H1 (cell line): ENCODE results near the gene FKRP. TPM values are rescaled to one million over a fixed set of nuclear protein-coding genes. Genes with fewer than 3 reads are reported as not detected.

Experiments
- CTCF ChIA-PET: fragments of 300-600 bp; sonication (Branson Sonifier 250); formaldehyde crosslinking; loops from one replicate; lab custom pipeline; 2021; ENCODE audit not compliant: partially characterized antibody; lab: Charles Lee
- POLR2A ChIA-PET: fragments of 300-600 bp; sonication (Branson Sonifier 250); formaldehyde crosslinking; loops from one replicate; lab custom pipeline; 2021; ENCODE audit warnings: inconsistent platforms; ENCODE audit not compliant: partially characterized antibody; lab: Charles Lee
- DNase-seq, 2 experiments: peaks; one replicate each; pipeline versions ENCODE4 v3.0.0 to v3.0.0-alpha.2; 2010 to 2022; ENCODE audit warnings: low spot score in 2 of 2, low read depth in 1 of 2, mixed read lengths in 1 of 2
- FAIRE-seq: peaks from 2 replicates; lab custom pipeline; 2011; peaks lifted over from hg19 to GRCh38; lab: Jason Lieb, UNC
- H2AFZ ChIP-seq: 2 replicates; pipeline ENCODE4 v1.8.1; 2012; ENCODE audit warnings: low read length, inconsistent platforms
- H2AK5ac ChIP-seq: 2 replicates; pipeline ENCODE4 v1.6.1; 2013; ENCODE audit warnings: low read depth, low read length
- H2BK120ac ChIP-seq: replicated peaks from 2 replicates; pipeline ENCODE3; 2013; ENCODE audit warnings: low read depth, low read length, inconsistent platforms
- H2BK12ac ChIP-seq: 2 replicates; pipeline ENCODE4 v1.6.1; 2013; ENCODE audit warnings: low read depth, low read length
- H2BK15ac ChIP-seq: 2 replicates; pipeline ENCODE4 v1.6.1; 2013; ENCODE audit warnings: low read length
- H2BK20ac ChIP-seq: 2 replicates; pipeline ENCODE4 v1.6.1; 2013; ENCODE audit warnings: low read length
- H2BK5ac ChIP-seq: 2 replicates; pipeline ENCODE4 v1.6.1; 2013; ENCODE audit warnings: low read depth, low read length
- H3K14ac ChIP-seq: 2 replicates; pipeline ENCODE4 v1.6.1; 2013; ENCODE audit warnings: inconsistent platforms; ENCODE audit not compliant: insufficient read length
- H3K18ac ChIP-seq: 2 replicates; pipeline ENCODE4 v1.6.1; 2013; ENCODE audit warnings: low read length; ENCODE audit errors: extremely low read depth
- H3K23ac ChIP-seq: 2 replicates; pipeline ENCODE4 v1.6.1; 2013; ENCODE audit warnings: inconsistent platforms; ENCODE audit not compliant: insufficient read length
- H3K23me2 ChIP-seq: 2 replicates; pipeline ENCODE4 v1.6.1; 2013; ENCODE audit warnings: low read depth, low read length
- H3K27ac ChIP-seq: 2 replicates; pipeline ENCODE4 v1.6.1; 2011; ENCODE audit warnings: low read depth, low read length, inconsistent platforms
- H3K27me3 ChIP-seq, 4 experiments: replicated peaks in 1 of 4; 1 replicate in 1 of 4; 2 replicates in 3 of 4; pipeline versions ENCODE4 v1.6.1 to v1.8.1; 2011 to 2013; ENCODE audit warnings: low read length in 3 of 4, mild to moderate bottlenecking in 3 of 4, inconsistent platforms in 2 of 4, mixed read lengths in 2 of 4, moderate library complexity in 1 of 4; ENCODE audit not compliant: control insufficient read depth in 3 of 4, insufficient read depth in 3 of 4; ENCODE audit errors: extremely low read depth in 1 of 4
- H3K36me3 ChIP-seq, 4 experiments: 2 replicates each; pipeline versions ENCODE4 v1.6.1 to v1.8.1; 2011 to 2013; ENCODE audit warnings: mild to moderate bottlenecking in 4 of 4, low read length in 3 of 4, moderate library complexity in 2 of 4, control low read depth in 1 of 4, inconsistent platforms in 1 of 4; ENCODE audit not compliant: insufficient read depth in 4 of 4, control insufficient read depth in 2 of 4
- H3K4ac ChIP-seq: replicated peaks from 2 replicates; pipeline ENCODE3; 2013; ENCODE audit warnings: low read length, low read depth, mixed read lengths, inconsistent platforms; ENCODE audit not compliant: insufficient read length
- H3K4me1 ChIP-seq, 4 experiments: replicated peaks in 1 of 4; 1 replicate in 1 of 4; 2 replicates in 3 of 4; pipeline versions ENCODE4 v1.6.1 to v1.8.1; 2011 to 2013; ENCODE audit warnings: low read length in 3 of 4, inconsistent platforms in 2 of 4, mixed read lengths in 1 of 4; ENCODE audit not compliant: insufficient read depth in 4 of 4, control insufficient read depth in 3 of 4
- H3K4me2 ChIP-seq, 2 experiments: 2 replicates each; pipeline versions ENCODE4 v1.6.1 to v1.8.1; 2011 to 2013; ENCODE audit warnings: low read depth in 2 of 2, low read length in 2 of 2, control low read depth in 1 of 2, inconsistent platforms in 1 of 2, mild to moderate bottlenecking in 1 of 2; ENCODE audit not compliant: insufficient read depth in 1 of 2
- H3K4me3 ChIP-seq, 4 experiments: fragments of 200-600, 300-600 bp in 1 of 4; sonication (generic), shearing (Covaris generic), sonication (Bioruptor Twin) in 1 of 4; 2 replicates each; pipeline versions ENCODE4 v1.5.1 to v1.8.1; 2011 to 2016; ENCODE audit warnings: low read length in 4 of 4, low read depth in 3 of 4, control low read depth in 2 of 4, inconsistent platforms in 2 of 4, mild to moderate bottlenecking in 2 of 4, mixed read lengths in 1 of 4, moderate library complexity in 1 of 4; ENCODE audit not compliant: insufficient read depth in 2 of 4; ENCODE audit errors: extremely low read depth in 1 of 4
- H3K56ac ChIP-seq: replicated peaks from 2 replicates; pipeline ENCODE3; 2013; ENCODE audit warnings: low read depth, mild to moderate bottlenecking, mixed read lengths, low read length, inconsistent platforms; ENCODE audit not compliant: insufficient read length
- H3K79me1 ChIP-seq: 2 replicates; pipeline ENCODE4 v1.6.1; 2013; ENCODE audit warnings: low read depth, low read length, control low read depth
- H3K79me2 ChIP-seq, 2 experiments: 2 replicates each; pipeline versions ENCODE4 v1.6.1 to v1.8.1; 2012 to 2013; ENCODE audit warnings: low read length in 2 of 2, mild to moderate bottlenecking in 2 of 2, inconsistent platforms in 1 of 2; ENCODE audit not compliant: insufficient read depth in 2 of 2, control insufficient read depth in 1 of 2
- H3K9ac ChIP-seq, 4 experiments: replicated peaks in 1 of 4; 1 replicate in 1 of 4; 2 replicates in 3 of 4; pipeline versions ENCODE4 v1.6.1 to v1.8.1; 2011 to 2013; ENCODE audit warnings: low read depth in 3 of 4, low read length in 3 of 4, control low read depth in 2 of 4, mild to moderate bottlenecking in 2 of 4, moderate library complexity in 2 of 4, inconsistent platforms in 1 of 4; ENCODE audit errors: extremely low read depth in 1 of 4
- H3K9me3 ChIP-seq, 2 experiments: 2 replicates each; pipeline versions ENCODE4 v1.6.1 to v1.8.1; 2012 to 2013; ENCODE audit warnings: mild to moderate bottlenecking in 2 of 2, moderate library complexity in 2 of 2, control low read depth in 1 of 2, inconsistent platforms in 1 of 2, low read depth in 1 of 2, low read length in 1 of 2, mixed read lengths in 1 of 2; ENCODE audit not compliant: insufficient read depth in 2 of 2
- H4K20me1 ChIP-seq, 2 experiments: replicated peaks in 1 of 2; 2 replicates each; pipeline versions ENCODE3 to v1.8.1; 2011 to 2013; ENCODE audit warnings: inconsistent platforms in 2 of 2, low read length in 2 of 2, mild to moderate bottlenecking in 1 of 2; ENCODE audit not compliant: insufficient read depth in 2 of 2, control insufficient read depth in 1 of 2
- H4K5ac ChIP-seq: 2 replicates; pipeline ENCODE4 v1.6.1; 2013; ENCODE audit warnings: low read length, low read depth, mixed read lengths, inconsistent platforms; ENCODE audit not compliant: insufficient read length
- H4K8ac ChIP-seq: 2 replicates; pipeline ENCODE4 v1.8.0; 2013; ENCODE audit warnings: mild to moderate bottlenecking, moderate library complexity, low read length, inconsistent platforms; ENCODE audit not compliant: insufficient read depth; ENCODE audit errors: extremely low read depth
- H4K91ac ChIP-seq: replicated peaks from 2 replicates; pipeline ENCODE3; 2013; ENCODE audit warnings: low read length, mixed read lengths, inconsistent platforms; ENCODE audit not compliant: insufficient read length
- BCL11A ChIP-seq, 2 experiments: IDR thresholded peaks; one replicate each; pipeline ENCODE4 v1.6.1; 2011; ENCODE audit warnings: low read depth in 2 of 2, low read length in 2 of 2, mild to moderate bottlenecking in 2 of 2
- CBX5 ChIP-seq: fragments of 300-800, 300-1000 bp; sonication (generic); IDR thresholded peaks from 2 replicates; pipeline ENCODE4 v1.7.1; 2016; ENCODE audit warnings: antibody characterized with exemption, low read length, low read depth
- TBP ChIP-seq: IDR thresholded peaks from 2 replicates; pipeline ENCODE4 v1.6.1; 2011; ENCODE audit warnings: low read depth, low read length, improper control_type of control experiment
- TCF12 ChIP-seq: IDR thresholded peaks from 2 replicates; pipeline ENCODE4 v1.6.1; 2011; ENCODE audit warnings: low read depth, mild to moderate bottlenecking, low read length
- ZNF274 ChIP-seq: IDR thresholded peaks from 2 replicates; pipeline ENCODE4 v1.7.0; 2012; ENCODE audit warnings: low read length, borderline replicate concordance; ENCODE audit errors: extremely low read depth
- WGBS, 2 experiments: shearing (Covaris generic) in 1 of 2; methylation state at CpG; one replicate each; pipeline versions ENCODE4 v1.1.6 to v1.1.7; 2013 to 2015; ENCODE audit warnings: low lambda C conversion rate in 2 of 2, mixed read lengths in 2 of 2, inconsistent platforms in 1 of 2, low coverage in 1 of 2, missing lambda C conversion rate in 1 of 2; ENCODE audit not compliant: insufficient replicate concordance in 2 of 2, insufficient coverage in 1 of 2, insufficient read length in 1 of 2; ENCODE audit errors: extremely low coverage in 1 of 2, missing lambda C conversion rate in 1 of 2; 5-methylcytosine and 5-hydroxymethylcytosine counted together
- polyA plus RNA-seq, 7 experiments: library from polyadenylated mRNA; depleted of rRNA in 3 of 7; stranded (reverse) in 5 of 7; unstranded in 2 of 7; fragments of >200 nt in 5 of 7; fragments of 200-250 nt in 2 of 7; gene quantifications; 1 replicate in 5 of 7; 2 replicates in 1 of 7; 4 replicates in 1 of 7; pipeline versions ENCODE4 v1.2.1 to v1.2.3, GENCODE V29; 2011 to 2013; ENCODE audit warnings: missing spikeins in 2 of 7, mixed read lengths in 2 of 7
- total RNA-seq: library from RNA; stranded (reverse); fragmentation: NEBNext Ultra II Directional; extraction: Animal tissue kit (Norgen Biotek cat#: 25700); gene quantifications from 2 replicates; pipeline ENCODE4 v1.2.1, GENCODE V29; 2021
- TF ChIP-seq, protein P1 (sequence below): IDR thresholded peaks from 2 replicates; pipeline ENCODE4 v1.6.1; 2012; ENCODE audit warnings: inconsistent platforms

FKRP gene
- total and polyA plus RNA-seq, 2 of the 8 experiments (the other 6 are each of a cell fraction or from before 2014, with no cell fraction given), result 17.1 to 24.4 TPM

DNA sequence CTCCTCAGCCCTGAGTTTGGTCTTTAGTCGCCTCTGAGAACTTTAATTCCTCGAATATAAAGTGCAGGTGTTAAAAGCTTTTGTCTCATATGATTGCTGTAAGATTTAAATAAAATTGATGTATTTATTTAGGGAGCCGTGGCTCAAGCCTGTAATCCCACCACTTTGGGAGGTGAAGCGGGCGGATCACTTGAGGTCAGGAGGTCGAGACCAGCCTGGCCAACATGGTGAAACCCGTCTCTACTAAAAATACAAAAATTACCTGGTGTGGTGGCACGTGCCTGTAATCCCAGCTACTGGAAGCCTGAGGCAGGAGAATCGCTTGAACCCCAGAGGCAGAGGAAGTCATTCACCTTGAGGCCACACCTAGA, 43.1 kb downstream of the FKRP start:
- Histone ChIP-seq H2BK5ac (no peak overlapping the region; the same call in 1 of the 2 replicates), H3K27me3 (no peaks in the 10 kb centered on the region; a peak in 1 of 7 replicates), H3K79me2 (peaks cover 29 to 44% of the 10 kb centered on the region in 2 experiments), H2AFZ (no peak overlapping the region; the same call in 1 of the 2 replicates), H3K23ac (no peak overlapping the region), H3K14ac (no peak overlapping the region), H3K23me2 (peaks cover 15% of the 10 kb centered on the region), H4K8ac (no peak overlapping the region), H3K4me3 (peak overlapping the region in 1 of 4 experiments; percentile 37; a peak in 1 of 8 replicates), H3K9me3 (no peaks in the 10 kb centered on the region), H3K56ac (no peak overlapping the region), H3K4me1 (peaks cover 3 to 13% (median 9%) of the 10 kb centered on the region in 4 experiments; a peak in 6 of 7 replicates), H3K18ac (no peak overlapping the region), H3K9ac (peak overlapping the region in 1 of 4 experiments; percentile 20; a peak in 2 of 7 replicates), H2BK120ac (no peak overlapping the region), H3K4me2 (peak overlapping the region; percentile 45 to 98; a peak in 3 of 4 replicates), H2BK20ac (no peak overlapping the region), H4K20me1 (peaks cover 5 to 21% of the 10 kb centered on the region in 2 experiments), H2BK15ac (peak overlapping the region; percentile 90; the same call in 1 of the 2 replicates), H3K4ac (no peak overlapping the region), H3K27ac (no peak overlapping the region), H3K36me3 (peaks cover 4 to 17% (median 6%) of the 10 kb centered on the region in 4 experiments; a peak in 7 of 8 replicates), H4K91ac (no peak overlapping the region), H2AK5ac (no peak overlapping the region), H2BK12ac (peak overlapping the region; percentile 75), H4K5ac (no peak overlapping the region), H3K79me1 (peaks cover 2% of the 10 kb centered on the region; the same call in 1 of the 2 replicates)
- 43% methylated on average over 9 of the region's 9 CpGs; no CpG with 5 or more reads in 1 of the 2 experiments for WGBS, 2 experiments
- CTCF ChIA-PET, result interaction anchor here (1.4 to 2.4 kb wide), 3 partner anchors 22 to 202 kb away, joined by 7 to 8 read pairs (median 7); no protein-coding TSS in a partner anchor
- TF ChIP-seq, protein P1, sequence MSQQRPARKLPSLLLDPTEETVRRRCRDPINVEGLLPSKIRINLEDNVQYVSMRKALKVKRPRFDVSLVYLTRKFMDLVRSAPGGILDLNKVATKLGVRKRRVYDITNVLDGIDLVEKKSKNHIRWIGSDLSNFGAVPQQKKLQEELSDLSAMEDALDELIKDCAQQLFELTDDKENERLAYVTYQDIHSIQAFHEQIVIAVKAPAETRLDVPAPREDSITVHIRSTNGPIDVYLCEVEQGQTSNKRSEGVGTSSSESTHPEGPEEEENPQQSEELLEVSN, result peak; percentile 40; the same call in 1 of the 2 replicates
- TF ChIP-seq ZNF274 (no peak), TBP (no peak), CBX5 (no peak), BCL11A (IDR thresholded peaks at IDR 0.05; ENCODE audit: low read depth in 2 of 2, low read length in 2 of 2) (no peak), TCF12 (no peak)
- FAIRE-seq (no peak), DNase-seq (no peak)
- POLR2A ChIA-PET, result interaction anchor here (0.7 to 18.4 kb wide), 33 partner anchors 9 to 369 kb away, joined by 3 to 333 read pairs (median 7); partner anchors contain the start of genes AP2S1 and ARHGAP35
